GM12874 (cell line): Measurements from ENCODE around the gene TUBGCP2.

Source experiments
- TF ChIP-seq, protein P1 (sequence below): IDR thresholded peaks from 2 replicates; pipeline ENCODE4 v1.5.1; 2011; ENCODE audit warnings: low read depth, mild to moderate bottlenecking, control low read depth, low read length, moderate library complexity; ENCODE audit not compliant: insufficient read depth

TUBGCP2 gene

DNA sequence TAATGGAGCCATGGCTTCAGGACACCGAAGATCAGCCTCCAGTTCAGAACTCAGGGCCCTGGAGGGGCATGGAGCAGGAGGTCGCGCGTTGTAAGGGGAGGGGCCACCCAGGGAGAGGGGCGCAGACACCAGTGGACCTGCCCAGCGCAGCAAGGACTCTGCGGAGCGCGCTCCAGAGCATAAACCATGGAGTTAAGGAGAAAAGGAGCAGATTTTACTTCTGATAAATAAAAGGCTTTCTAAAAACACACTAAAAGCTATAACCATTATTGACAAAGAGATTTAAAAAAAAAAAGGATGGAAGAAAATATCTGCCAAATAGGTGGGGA lies 17.5 kb upstream of the TUBGCP2 start:
- TF ChIP-seq, protein P1, sequence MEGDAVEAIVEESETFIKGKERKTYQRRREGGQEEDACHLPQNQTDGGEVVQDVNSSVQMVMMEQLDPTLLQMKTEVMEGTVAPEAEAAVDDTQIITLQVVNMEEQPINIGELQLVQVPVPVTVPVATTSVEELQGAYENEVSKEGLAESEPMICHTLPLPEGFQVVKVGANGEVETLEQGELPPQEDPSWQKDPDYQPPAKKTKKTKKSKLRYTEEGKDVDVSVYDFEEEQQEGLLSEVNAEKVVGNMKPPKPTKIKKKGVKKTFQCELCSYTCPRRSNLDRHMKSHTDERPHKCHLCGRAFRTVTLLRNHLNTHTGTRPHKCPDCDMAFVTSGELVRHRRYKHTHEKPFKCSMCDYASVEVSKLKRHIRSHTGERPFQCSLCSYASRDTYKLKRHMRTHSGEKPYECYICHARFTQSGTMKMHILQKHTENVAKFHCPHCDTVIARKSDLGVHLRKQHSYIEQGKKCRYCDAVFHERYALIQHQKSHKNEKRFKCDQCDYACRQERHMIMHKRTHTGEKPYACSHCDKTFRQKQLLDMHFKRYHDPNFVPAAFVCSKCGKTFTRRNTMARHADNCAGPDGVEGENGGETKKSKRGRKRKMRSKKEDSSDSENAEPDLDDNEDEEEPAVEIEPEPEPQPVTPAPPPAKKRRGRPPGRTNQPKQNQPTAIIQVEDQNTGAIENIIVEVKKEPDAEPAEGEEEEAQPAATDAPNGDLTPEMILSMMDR, result no peak

DNA sequence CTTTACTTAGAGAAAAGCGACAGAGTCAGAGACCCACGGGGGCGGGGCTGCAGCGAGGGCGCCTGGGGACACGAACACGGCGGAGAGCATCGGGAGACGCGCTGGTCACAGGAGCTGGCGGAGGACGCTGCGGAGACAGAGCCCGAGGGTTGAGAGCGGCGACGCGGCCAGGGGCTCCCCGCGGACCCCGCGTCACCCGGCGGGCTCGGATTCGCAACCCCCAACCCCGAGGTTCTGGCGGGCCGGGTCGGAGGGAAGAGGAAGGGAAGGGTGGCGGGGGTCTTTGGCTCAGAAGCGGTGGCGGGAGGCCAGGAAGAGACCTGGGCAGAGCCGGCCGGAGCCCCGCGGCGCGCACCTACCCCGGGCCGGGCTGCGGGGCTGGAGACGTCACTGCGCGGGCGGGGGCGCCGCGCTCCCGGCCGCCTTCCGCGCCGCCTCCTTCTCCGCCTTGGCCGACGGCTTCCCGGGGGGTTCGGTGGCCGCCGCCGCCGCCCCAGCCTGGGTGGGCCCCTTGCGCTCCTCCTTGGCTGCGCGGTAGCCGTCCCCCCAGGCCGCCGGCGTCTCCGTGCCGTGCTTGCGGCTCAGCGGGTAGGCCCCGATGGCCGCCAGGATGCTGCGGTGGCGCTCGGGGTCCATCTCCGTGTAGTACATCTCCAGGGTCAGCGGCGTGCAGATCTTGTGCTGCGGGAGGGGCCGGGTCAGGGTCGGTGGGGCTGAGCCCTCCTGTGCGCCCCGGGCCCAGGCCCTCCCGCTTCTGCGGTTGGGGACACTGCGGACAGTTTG lies 17.0 kb upstream of the TUBGCP2 start:
- TF ChIP-seq, protein P1, result no peak

DNA sequence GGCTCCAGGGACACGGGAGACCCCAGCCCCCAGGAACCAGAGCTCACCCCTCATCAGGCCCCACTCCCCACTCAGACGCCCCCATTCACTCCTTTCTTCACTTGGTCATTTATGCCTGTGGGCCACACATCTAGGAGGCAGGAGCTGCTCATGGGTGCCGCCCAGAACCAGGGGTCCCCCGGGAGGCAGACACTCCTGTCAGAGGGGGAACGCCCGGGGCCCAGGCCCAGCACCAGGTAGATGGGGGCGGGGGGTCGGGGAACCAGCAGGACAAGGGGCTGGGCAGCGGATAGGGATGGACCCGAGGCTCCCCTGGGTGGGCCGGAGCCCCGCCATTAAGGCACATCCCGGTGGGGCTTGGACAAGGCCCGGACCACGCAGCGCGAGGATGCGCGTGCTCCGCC lies 16.2 kb upstream of the TUBGCP2 start:
- TF ChIP-seq, protein P1, result no peak

DNA sequence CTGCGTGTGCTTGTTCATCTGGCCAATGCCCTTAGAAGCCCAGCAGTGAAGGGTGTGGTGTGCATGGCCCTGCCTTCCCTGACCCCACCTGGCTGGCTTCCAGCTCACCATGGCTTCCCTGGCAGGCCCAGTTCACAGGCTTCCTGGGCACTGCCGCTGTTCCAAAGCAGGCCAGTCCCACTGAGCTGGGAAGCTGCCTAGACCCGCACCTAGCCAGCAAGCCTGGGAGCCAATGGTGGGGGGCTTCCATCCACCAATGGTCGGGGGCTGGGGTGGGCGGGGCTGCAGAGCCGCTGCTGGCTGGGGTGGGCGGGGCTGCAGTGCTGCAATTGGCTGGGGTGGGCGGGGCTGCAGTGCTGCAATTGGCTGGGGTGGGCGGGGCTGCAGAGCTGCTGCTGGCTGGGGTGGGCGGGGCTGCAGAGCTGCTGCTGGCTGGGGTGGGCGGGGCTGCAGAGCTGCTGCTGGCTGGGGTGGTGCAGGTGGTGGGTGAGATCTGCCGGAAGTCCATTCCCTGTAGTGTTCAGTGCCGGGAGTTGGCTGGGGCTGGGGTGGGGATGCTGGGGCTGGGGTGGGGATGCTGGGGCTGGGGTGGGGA lies 15.6 kb upstream of the TUBGCP2 start:
- TF ChIP-seq, protein P1, result no peak

DNA sequence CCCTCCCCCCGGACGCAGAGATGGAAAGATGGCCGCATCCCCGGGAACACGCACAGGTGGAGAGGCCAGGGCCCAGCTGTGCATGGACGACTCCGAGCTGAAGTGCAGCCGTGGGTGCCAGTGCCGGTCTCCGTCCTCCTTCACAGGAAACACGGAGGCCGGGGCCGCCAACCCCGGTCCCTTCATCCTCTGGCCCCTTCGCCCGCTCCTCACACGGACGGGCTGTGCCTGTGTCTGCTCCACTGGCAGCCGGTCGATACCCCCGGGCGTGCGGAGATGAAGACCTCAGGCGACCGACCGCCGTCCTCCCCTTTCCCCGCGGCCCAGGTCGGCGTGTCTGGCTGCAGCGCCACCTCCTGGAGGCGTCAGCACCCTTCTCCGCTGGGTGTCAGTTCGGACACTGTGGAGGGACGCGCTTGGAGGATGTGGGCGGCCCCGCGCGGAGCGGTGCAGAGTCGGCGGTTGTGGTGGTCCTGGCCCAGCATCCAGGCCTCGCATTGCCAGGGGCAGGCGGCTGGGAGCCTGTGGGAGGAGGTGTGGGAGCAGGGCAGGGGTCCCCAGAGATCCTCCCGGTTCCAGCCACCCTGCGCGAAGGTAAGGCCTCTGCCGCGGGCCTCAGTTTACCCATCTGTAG lies 9.9 kb upstream of the TUBGCP2 start:
- TF ChIP-seq, protein P1, result peak; percentile 76

DNA sequence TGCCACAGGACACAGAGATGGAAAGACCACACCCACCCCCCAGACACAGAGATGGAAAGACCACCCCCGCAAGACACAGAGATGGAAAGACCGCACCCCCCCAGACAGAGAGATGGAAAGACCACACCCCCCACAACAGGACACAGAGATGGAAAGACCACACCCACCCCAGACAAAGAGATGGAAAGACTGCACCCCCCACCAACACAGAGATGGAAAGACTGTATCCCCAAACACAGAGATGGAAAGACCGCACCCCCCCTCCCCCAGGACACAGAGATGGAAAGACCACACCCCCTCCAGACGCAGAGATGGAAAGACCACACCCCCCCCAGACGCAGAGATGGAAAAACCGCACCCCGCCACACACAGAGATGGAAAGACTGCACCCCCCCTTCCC lies 8.1 kb upstream of the TUBGCP2 start:
- TF ChIP-seq, protein P1, result no peak

DNA sequence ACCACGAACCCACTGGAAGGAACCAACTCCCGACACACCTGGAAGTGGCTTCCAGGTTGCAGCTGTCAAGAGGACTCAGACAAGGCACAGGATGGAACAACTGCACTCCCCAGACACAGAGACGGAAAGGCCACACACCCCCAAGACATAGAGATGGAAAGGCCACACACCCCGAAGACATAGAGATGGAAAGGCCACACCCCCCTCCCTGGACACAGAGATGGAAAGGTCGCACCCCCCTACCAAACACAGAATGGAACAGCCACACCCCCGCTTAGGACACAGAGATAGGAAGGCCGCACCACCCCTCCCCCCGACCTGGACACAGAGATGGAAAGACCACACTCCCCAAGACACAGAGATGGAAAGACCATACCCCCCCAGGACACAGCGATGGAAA lies 7.6 kb upstream of the TUBGCP2 start:
- TF ChIP-seq, protein P1, result no peak
